HG02852 (cell line): Measurements from ENCODE around the gene MED13.
"Not testable (repeated sequence)": the region's sequence is repeated elsewhere in the genome, so short reads cannot be mapped to it uniquely, and the experiment has no call there.

ENCODE experiments used
- ATAC-seq: cut with Tn5 transposase; IDR thresholded peaks from one replicate; pipeline ENCODE4 v1.9.1; 2021; ENCODE audit warnings: mild to moderate bottlenecking, moderate library complexity; ENCODE audit not compliant: unreplicated experiment

Gene MED13

DNA sequence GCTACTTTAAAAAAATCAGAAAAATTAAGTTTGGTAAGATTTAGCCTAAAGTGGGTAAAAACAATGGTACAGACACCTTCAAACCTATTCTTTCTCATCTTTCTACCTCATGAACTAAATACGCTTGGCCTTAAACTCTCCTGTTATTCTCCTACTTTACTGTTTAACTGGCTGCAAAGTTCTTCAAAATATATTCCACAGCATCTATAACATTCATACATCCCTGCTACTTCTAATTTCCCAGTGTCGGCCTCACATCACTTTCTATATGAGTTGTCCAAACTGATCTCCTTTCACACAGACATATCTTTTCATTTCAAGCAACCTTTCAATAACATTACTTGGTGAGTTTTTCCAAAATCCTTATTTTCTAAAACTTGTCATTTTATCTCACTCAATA is 64.0 kb downstream of the MED13 start:
- ATAC-seq, result no peak

DNA sequence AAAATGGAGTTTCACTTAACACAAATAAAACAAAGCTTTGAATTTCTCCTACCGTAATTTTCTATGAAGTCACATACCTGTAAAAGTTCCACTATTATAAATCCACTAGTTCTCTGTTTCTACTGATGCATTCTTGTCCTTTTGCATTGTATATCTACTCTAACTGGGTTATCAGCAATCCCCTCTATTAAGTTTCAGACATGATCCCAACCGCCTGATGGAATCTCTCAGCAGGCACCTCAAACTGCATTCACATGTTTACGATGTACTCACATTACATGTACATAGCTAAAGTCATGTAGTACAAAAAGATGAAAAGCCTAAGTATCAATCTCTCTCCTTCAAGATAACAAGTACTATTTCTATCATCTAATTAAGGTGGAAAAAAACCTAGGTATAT is 64.9 kb downstream of the MED13 start:
- ATAC-seq, result no peak

DNA sequence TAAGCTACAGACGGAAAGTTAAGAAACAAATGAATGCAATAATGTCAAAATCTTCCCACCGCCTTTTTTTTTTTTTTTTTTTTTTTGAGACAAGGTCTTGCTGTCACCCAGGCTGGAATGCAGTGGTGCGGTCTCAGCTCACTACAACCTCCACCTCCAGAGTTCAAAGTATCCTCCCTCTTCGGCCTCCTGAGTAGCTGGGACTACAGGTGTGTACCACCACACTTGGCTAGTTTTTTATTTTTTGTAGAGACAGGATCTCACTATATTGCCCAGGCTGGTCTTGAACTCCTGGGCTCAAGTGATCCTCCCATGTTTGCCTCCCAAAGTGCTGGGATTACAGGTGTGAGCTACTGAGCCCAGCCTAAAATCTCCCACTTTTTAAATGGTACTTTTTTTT is 66.5 kb downstream of the MED13 start:
- ATAC-seq, result not testable (repeated sequence)

DNA sequence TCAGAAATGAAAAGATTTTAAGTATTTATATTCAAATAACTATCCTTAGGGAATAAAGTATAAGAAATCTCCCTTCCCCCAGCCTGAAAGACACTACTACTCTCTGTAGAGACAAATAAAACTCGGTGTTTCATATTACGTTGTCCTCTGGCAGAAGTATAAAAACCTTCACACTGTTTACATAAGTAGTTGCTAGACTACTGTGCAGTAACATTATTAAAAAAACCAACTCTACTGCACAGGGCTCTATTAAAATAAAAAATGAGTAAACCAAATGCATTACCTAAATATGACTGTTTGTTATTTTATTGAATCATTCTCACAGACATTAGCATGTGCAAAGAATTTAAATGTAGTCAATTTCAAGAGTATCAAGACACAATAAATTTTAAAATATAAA is 67.4 kb downstream of the MED13 start:
- no peak for ATAC-seq

DNA sequence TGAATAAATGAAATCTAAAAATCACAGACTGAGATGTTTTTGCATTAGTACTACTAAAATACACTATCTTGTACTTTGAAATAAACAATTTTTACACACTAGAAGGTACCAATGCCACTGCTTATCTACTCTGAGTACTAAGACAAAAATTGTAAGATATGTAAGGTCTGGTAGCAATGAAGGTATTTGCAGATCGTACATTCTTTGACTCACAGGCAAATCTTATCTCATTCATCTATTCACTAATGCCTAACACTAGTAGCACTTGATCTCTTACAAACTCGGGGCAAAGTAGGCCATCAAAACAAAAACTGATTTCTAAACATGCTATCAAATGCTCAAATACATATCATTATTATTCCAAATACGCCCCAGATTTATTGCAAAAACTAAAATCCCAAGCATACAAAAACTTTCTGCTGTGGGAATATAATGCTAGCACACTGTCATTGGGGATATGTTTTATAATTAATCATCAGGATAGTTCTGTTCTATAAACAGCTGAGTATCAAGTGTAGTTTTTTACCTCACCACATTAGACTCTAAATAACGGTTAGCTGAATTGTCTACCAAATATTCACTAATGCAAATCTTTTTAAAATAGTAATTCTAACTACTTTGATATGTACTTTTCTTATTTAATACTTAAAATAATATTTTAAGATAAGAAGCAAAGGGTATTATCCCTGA is 68.0 kb downstream of the MED13 start:
- ATAC-seq, result no peak

DNA sequence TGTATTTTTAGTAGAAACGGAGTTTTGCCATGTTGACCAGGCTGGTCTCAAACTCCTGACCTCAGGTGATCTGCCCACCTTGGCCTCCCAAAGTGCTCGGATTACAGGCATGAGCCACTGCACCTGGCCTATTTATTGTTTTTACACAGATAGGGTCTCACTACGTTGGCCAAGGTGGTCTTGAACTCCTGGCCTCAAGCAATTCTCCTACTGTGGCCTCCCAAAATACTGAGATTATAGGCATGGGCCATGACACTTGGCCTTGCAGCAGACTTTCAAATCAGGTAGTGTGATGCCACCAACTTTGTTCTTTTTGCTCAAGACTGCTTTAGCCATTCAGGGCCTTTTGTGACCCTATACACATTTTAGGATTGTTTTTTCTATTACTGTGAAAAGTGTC is 75.6 kb downstream of the MED13 start:
- no peak for ATAC-seq

DNA sequence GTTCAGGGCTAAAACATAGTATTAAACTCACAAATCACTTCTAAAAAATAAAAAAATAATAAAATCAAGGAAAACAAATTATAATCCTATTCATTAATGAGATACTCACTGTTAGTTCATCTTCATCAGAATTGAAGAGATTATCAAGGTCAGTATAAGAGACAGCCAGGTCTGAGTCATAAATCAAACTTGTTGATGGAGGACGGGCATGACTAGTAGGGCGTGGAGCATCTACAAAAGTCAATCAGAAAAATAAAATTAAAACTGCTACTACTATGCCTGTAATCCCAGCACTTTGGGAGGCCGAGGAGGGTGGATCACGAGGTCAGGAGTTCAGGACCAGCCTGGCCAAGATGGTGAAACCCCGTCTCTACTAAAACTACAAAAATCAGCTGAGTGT is 78.2 kb downstream of the MED13 start:
- ATAC-seq, result no peak

DNA sequence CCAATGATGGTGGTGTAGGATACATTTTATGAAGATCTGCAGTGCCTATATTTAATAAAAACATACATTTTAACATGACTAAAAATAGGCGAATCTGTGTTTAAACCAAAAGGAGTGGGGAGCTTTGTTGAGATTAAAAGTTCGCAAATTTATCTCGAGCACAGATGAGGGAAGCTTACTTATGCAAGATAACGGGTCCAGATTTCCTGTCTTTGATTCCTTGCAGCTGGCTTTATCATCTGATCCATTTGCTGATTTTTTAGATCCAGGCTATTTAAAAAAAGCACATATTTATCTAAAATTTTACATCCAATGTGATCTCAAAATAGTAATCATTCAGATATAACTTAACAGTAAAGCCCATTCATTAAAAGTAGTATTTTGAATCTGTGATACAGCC is 80.3 kb downstream of the MED13 start:
- no peak for ATAC-seq

DNA sequence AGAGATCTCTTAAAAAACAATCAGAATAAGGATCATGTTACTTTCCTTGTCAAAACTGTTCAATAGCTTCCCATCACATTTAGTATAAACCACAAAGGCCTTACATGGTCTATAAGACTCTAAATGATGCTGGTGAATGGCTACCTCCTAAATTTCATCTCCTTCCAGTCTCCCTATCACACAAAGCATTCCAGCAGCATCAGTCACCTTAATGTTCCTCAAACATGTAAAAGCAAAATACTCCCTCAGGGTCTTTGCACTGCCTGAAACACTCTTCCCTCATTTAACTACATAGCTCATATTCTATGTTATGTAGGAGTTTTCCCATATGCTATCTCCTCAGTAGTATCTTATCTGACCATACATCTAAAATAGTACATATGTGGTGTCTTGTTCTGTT is 83.8 kb downstream of the MED13 start:
- no peak for ATAC-seq

DNA sequence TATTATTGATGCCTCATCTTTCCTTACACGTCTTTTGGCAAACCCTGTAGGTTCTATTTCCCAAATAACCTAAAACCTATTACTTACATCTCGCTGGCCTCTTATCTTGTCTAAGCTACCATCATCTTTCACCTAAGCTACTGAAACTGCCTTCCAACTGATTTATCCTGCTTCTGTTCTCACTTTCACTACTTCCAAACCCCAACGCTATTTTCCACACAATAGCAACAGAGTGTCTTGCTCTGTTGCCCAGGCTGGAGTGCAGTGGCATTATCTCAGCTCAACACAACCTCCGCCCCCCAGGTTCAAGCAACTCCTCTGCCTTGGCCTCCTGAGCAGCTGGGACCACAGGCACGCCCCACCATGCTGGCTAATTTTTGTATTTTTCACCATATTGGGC is 84.5 kb downstream of the MED13 start:
- no peak for ATAC-seq

DNA sequence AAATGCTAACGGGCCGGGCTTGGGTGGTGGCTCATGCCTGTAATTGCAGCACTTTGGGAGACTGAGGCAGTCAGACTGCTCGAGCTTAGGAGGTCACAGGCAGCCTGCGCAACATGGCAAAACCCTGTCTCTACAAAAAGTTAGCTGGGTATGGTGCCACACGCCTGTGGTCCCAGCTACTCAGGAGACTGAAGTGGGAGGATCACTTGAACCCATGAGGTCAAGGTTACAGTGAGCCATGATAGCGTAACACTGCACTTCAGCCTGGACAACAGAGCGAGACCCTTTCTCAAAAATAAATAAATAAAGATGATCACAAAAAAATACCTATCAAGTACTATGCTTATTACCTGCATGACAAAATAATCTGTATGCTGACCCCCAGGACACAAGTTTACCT is 91.0 kb downstream of the MED13 start:
- ATAC-seq, result no peak

DNA sequence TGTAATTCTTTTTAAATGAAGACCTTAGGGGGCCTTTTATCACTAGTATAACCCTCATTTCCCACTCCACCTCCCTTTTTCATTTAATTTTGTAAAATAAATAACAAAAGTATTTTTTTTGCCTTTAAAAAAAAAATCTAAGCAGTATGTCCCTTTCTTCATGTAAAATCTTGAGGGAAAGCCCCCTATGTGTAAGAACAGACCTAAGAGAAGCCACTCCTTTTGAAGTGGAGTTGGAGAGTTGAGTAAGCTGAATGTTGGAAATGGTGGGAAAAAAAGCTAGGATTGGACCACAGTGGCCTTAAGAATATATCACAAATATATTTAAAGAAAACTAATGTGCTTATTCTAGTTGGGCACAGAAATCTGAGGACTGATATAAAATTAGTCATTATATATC is 92.8 kb downstream of the MED13 start:
- no peak for ATAC-seq

DNA sequence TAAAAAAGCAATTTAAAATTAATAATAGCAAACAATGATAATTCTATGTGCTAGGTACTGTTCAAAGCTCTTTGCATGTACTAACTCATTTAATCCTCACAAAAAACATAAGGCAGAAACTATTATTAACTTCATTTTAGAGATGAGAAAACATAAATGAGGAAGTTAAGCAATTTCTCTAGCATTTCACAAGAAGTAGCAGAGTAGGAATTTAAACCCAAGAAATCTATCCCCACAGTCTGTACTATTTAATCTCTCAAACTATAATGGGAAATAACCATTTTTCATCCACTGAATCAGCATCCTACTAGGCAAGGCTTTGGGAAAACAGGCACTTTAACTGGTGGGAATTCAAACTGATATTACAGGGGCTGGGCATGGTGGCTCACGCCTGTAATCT is 95.0 kb downstream of the MED13 start:
- no peak for ATAC-seq

DNA sequence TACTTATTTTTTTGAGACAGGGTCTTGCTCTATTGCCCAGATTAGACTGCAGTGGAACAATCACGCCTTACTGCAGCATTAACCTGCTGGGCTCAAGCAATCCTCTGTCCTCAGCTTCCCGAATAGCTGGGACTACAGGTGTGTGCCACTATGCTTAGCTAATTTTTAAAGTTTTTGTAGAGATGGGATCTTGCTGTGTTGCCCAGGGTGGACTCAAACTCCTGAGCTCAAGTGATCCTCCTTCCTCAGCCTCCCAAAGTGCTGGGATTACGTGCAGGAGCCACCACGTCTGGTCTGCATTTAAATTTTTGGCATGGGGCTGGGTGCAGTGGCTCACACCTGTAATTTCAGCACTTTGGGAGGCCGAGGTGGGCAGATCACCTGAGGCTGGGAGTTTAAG is 96.3 kb downstream of the MED13 start:
- ATAC-seq, result no peak

DNA sequence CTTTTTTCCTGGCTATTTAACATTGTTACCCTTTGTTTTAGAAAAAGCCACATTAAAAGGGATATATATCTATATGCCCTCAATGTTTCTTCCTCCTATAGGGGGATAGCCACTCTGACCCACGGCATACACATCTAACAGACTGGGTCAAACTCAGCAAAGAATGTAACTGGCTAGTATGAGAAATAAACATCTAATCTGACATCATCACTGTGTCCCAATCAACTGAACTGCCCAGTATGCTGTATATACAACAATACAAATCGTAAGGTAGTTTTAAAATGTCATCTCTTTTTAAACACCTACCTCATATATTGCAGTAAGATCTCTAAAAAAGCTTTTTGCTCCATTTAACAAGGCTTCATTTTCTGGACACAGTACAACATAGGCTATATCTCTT is 97.3 kb downstream of the MED13 start:
- no peak for ATAC-seq

DNA sequence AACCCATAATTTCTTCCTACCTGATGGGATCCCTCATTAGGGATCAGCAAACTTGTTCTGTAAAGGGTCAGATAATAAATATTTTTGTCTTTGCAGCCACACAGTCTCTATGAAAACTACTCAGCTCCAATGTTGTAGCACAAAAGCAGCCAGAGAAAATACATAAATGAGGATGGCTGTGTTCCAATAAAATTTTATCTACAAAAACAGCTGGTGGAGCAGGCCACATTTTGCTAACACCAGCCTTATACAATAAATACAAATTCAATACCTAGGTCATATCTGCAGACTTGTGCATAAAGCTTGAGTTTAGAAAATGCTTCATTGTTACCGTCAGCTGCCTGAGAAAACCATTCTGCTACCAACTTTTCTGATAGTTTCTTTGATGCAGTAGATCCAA is 98.9 kb downstream of the MED13 start:
- ATAC-seq, result no peak

DNA sequence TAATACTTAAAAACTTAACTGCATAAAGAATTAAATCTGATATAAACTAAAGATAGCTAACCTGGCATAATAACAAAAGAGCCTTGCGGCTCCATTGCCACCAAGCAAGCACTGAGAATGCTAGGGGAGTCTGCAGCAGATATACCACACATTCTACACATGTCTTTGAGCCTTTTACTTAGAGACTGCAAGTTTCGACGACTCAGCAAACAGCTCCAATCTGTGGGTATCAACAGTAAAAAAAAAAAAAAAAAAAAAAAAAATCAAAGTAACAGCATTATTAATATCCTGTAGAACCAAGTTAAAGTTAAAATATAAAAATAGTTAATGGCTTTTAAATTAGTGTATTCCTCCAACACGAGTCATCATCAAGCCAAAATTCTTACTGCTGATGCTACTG is 109.5 kb downstream of the MED13 start:
- ATAC-seq, result no peak

DNA sequence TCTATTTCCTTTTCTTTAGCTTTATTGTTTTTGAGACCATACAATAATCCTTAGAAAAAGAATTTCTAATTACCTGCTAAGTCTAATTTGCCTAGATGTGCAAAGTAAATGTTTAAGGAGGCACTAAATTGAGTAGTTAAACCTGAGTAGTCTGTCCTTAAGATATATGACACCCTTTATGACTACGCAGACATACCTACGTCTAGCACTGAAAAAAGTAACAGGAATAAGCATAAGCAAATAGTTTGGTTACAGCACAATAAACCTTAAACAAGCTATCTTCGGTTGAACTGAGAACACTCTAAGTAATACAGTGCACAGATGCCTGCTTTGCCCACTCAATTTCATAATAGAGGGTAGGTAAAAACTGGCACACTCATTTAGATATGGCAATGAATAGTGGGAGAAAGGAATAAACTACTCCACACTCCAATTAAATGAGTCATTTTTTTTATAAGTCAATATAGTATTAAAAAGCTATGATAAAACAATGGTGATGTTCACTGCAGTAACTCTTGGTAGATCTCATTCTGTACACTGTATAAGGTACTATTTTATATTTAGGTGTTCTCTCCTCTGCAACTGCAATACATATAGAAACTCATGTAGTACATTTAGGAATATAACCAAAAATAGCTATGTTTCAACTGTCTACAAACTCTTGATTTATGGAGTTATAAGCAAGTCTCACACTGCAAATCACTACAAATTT is 117.6 kb downstream of the MED13 start:
- no peak for ATAC-seq

DNA sequence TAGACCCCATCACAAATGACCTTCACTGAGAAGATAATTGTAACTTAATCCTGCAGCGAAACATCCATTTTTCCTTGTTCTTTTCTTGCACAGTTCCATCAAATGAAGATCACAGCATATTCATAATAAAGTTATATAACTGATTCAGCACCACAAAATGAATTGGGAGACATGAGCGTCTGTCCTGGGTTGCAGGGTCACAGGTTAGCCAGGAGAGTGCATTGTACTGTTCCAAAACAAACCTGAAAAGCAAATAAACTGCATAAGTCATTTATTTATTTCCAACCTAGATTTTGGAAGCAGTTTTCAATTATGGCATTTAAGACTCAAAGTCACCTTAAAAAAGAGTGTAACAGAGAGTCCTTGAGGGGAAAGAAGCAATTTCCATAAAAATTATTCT is 118.7 kb downstream of the MED13 start:
- ATAC-seq, result no peak

DNA sequence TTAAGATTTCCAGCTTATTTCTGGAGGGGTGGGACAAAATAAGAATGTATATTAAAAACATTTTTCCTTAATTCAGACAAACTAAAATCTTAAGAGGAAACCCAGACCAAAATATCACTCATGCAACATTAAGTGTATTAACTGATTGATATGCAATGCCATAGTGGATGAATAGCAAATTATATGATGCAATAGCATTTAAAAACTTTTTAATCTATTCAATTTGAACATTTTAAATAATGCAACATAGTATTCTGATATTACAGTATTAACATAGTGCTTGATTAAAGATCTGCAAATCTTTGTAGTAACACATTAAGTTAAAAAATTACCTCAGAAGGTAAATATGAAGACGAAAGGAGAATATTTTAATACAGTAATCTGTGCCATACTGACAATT is 122.0 kb downstream of the MED13 start:
- no peak for ATAC-seq

DNA sequence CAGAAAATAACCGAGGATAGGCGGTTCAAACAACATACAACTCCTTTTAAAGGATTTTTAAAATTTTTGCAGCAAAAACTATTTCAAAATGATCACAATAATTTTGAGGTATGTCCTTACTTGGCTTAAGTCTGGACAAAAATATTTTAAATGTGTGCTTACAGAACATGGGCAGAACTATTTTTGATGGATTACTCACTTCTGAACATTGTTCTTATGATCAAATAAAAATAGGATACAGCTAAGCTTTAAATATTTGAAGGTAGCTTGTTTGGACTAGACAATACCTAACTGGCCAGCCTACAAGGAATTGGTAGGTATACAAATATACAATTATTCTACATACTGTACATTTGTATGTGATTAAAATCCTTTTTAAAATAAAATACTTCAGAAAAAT is 123.0 kb downstream of the MED13 start:
- ATAC-seq, result no peak

DNA sequence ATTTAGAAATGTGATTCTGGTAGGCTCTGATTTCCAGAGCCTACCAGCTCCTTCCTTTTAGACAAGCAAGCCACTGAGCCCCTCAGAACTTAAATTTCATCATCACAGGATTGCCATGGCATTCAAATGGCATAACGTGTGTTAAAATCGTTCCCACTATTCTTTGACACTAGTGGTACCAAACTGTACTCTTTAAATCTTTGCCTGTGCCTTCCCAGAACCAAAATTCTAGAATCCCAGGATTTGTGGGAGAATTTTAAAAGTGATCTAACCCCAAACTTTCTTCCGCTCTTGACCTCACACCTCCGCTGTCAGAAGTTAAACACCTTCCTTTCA is 137.0 kb downstream of the MED13 start:
- ATAC-seq, result no peak
